Esophagus muscularis mucosa (tissue), 4 donors: ENCODE measurements around the gene CDH4. TPM values are rescaled to one million over a fixed set of nuclear protein-coding genes. Genes with fewer than 3 reads are reported as not detected.

ENCODE experiments used
- DNase-seq: peaks from one replicate; pipeline ENCODE4 v3.0.0-alpha.2; 2017; ENCODE audit errors: extremely low spot score
- H3K27ac ChIP-seq, 4 donors: fragments of 200-600 bp; sonication (generic); replicated peaks in 1 of 4; 1 replicate in 3 of 4; 2 replicates in 1 of 4; pipeline ENCODE4 v1.5.1; 2016 to 2019; ENCODE audit warnings: mild to moderate bottlenecking in 1 of 4
- H3K27me3 ChIP-seq, 4 donors: fragments of 200-600 bp; sonication (generic); one replicate each; pipeline versions ENCODE4 v1.5.1 to v1.6.0; 2016 to 2019
- H3K36me3 ChIP-seq, 4 donors: fragments of 200-600 bp; sonication (generic); one replicate each; pipeline ENCODE4 v1.5.1; 2016 to 2019
- H3K4me1 ChIP-seq, 4 donors: fragments of 200-600 bp; sonication (generic); one replicate each; pipeline ENCODE4 v1.5.1; 2016 to 2019
- H3K4me3 ChIP-seq, 4 donors: fragments of 200-600 bp; sonication (generic); 1 replicate in 2 of 4; 2 replicates in 2 of 4; pipeline ENCODE4 v1.5.1; 2016 to 2019; ENCODE audit warnings: mild to moderate bottlenecking in 4 of 4, moderate library complexity in 1 of 4
- H3K9me3 ChIP-seq, 4 donors: fragments of 200-600 bp; sonication (generic); 1 replicate in 3 of 4; 2 replicates in 1 of 4; pipeline ENCODE4 v1.5.1; 2016 to 2019
- CTCF ChIP-seq, 3 experiments: fragments of 200-600 bp in 2 of 3; fragments of 450-650 bp in 1 of 3; sonication (generic) in 2 of 3; IDR thresholded peaks; one replicate each; pipeline ENCODE4 v1.5.1; 2017 to 2019; ENCODE audit warnings: antibody characterized with exemption in 3 of 3, mild to moderate bottlenecking in 2 of 3, moderate library complexity in 1 of 3
- EP300 ChIP-seq: sonication (generic); formaldehyde crosslinking; IDR thresholded peaks from one replicate; pipeline ENCODE4 v1.6.1; 2017; ENCODE audit warnings: antibody characterized with exemption
- POLR2A ChIP-seq: fragments of 450-650 bp; IDR thresholded peaks from one replicate; pipeline ENCODE4 v1.6.1; 2017; ENCODE audit warnings: antibody characterized with exemption, moderate library complexity, mild to moderate bottlenecking, low read depth
- POLR2AphosphoS5 ChIP-seq, 2 donors: sonication (generic); formaldehyde crosslinking; IDR thresholded peaks; one replicate each; pipeline ENCODE4 v1.6.1; 2017; ENCODE audit warnings: antibody characterized with exemption in 2 of 2
- WGBS: methylation state at CpG from one replicate; pipeline ENCODE4 v1.1.5; 2018; 5-methylcytosine and 5-hydroxymethylcytosine counted together
- intact Hi-C: fragments of 100-400 bp; cut with DNase I; formaldehyde crosslinking; loops from one replicate; pipeline ENCODE4 v1.15.1; 2023
- total RNA-seq, 4 donors: library from RNA; depleted of rRNA; stranded (reverse); fragments of >200 nt; gene quantifications; one replicate each; pipeline versions ENCODE4 v1.1.0 to v1.2.1, GENCODE V29; 2016

Gene CDH4
- total RNA-seq, 4 donors from 2014 or later, result 0.42 to 1.3 (median 0.48) TPM

DNA sequence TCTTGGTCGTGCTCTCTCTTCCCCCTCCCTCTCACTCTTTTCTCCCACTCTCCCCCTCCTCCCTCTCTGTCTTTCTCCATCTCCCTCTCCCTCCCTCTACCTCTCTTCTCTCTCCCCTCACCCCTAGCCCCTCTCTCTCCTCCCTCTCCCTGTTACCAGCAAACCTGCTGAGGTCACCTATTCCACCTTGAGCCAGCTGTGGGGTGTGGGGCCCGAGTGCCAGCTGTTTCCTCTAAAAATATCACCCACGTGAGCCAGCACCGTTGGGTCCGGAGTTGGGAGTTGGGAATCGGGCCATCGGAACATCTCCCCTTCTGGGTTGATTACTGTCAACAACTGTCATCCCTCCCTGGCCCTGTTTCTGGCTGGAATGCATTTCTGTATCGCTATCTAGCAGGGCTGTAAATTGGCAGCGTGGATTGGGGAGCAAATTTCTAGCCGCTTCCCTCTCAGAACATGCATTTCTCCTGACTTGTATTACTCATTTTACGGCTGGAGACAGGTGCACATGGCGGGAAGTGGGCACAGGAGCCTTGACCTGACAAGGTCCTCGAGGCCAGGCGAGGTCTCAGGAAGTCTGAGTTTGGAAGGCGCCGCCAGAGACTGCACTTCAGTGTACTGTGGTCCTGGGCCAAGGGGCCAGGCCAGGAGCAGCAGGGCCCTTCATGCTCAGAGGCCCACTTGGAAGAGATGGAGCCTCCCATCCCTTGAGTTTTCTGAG is 165.3 kb downstream of the CDH4 start:
- Histone ChIP-seq H3K27ac (no peak overlapping the region), H3K4me1 (no peaks in the 10 kb centered on the region), H3K4me3 (no peak overlapping the region), H3K9me3 (peaks cover 0 to 23% (median 8%) of the 10 kb centered on the region in 4 donors), H3K27me3 (peaks cover 0 to 38% (median 0%) of the 10 kb centered on the region in 4 donors), H3K36me3 (no peaks in the 10 kb centered on the region)
- intact Hi-C loops, result no loop called here
- no peak for DNase-seq
- 71% methylated on average over 16 of the region's 16 CpGs for WGBS
- TF ChIP-seq POLR2AphosphoS5 (IDR thresholded peaks at IDR 0.05) (no peak), POLR2A (no peak), EP300 (no peak), CTCF (IDR thresholded peaks at IDR 0.05) (no peak)

- intact Hi-C loops, result no loop called here
- Histone ChIP-seq H3K36me3 (no peaks in the 10 kb centered on the region), H3K27ac (no peak overlapping the region), H3K4me1 (no peaks in the 10 kb centered on the region), H3K27me3 (peaks cover 0 to 31% (median 0%) of the 10 kb centered on the region in 4 donors), H3K4me3 (no peak overlapping the region), H3K9me3 (peaks cover 0 to 15% (median 1%) of the 10 kb centered on the region in 4 donors)
- DNase-seq, result no peak
- WGBS, result 78% methylated on average over 9 of the region's 14 CpGs
- TF ChIP-seq POLR2AphosphoS5 (IDR thresholded peaks at IDR 0.05) (no peak), EP300 (no peak), POLR2A (no peak), CTCF (IDR thresholded peaks at IDR 0.05) (no peak)
These were observed 166.9 kb downstream of the CDH4 start for GRCh38 chr20:61419010-61419409.

GRCh38 chr20:61419501-61419900 is 167.4 kb downstream of the CDH4 start:
- Histone ChIP-seq H3K9me3 (peaks cover 0 to 10% (median 0%) of the 10 kb centered on the region in 4 donors), H3K4me3 (no peak overlapping the region), H3K27ac (no peak overlapping the region), H3K4me1 (no peaks in the 10 kb centered on the region), H3K27me3 (peaks cover 0 to 28% (median 0%) of the 10 kb centered on the region in 4 donors), H3K36me3 (no peaks in the 10 kb centered on the region)
- TF ChIP-seq POLR2A, result no peak
- TF ChIP-seq POLR2AphosphoS5 (IDR thresholded peaks at IDR 0.05), result no peak
- no peak for TF ChIP-seq EP300
- TF ChIP-seq CTCF (IDR thresholded peaks at IDR 0.05), result no peak
- 67% methylated on average over 6 of the region's 6 CpGs for WGBS
- intact Hi-C loops, result no loop called here
- DNase-seq, result no peak

DNA sequence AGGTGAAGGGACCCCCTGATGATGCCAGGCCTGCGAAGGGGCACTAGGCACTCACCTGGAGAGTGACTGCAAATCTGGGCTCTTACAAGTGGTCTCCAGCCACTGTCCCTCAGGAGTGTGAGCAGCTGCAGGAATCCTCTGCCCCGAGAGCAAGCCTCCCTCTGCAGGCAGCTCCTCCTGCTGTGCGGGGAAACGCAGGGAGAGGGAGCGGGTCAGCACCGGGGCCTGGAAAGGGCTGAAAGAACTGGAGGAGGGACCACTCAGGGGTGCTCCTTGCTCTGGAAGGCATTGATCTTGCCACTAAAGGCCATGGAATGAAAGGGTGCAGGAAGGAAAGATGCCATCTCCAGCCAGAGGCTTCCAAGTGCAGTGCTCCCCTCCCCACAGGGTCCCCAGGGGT is 168.0 kb downstream of the CDH4 start:
- TF ChIP-seq POLR2A (no peak), CTCF (IDR thresholded peaks at IDR 0.05) (no peak), POLR2AphosphoS5 (IDR thresholded peaks at IDR 0.05) (no peak), EP300 (no peak)
- no peak for DNase-seq
- 94% methylated on average over 6 of the region's 6 CpGs for WGBS
- intact Hi-C loops, result no loop called here
- Histone ChIP-seq H3K9me3 (peaks cover 0 to 8% (median 0%) of the 10 kb centered on the region in 4 donors), H3K36me3 (no peaks in the 10 kb centered on the region), H3K27me3 (peaks cover 0 to 28% (median 0%) of the 10 kb centered on the region in 4 donors), H3K27ac (no peak overlapping the region), H3K4me3 (no peak overlapping the region), H3K4me1 (no peaks in the 10 kb centered on the region)
